COLO668 (cell line): ENCODE data around the gene ITIH3.

Source experiments
- DNase-seq: peaks from one replicate; lab custom pipeline; 2025; ENCODE audit not compliant: unreplicated experiment; lab: John Stamatoyannopoulos, UW

ITIH3 gene

GRCh38 chr3:52779011-52779836, 15.4 kb upstream of the ITIH3 start:
- DNase-seq: no peak

- no peak for DNase-seq
Measured at GRCh38 chr3:52779837-52780585, 14.6 kb upstream of the ITIH3 start.

GRCh38 chr3:52781741-52782140, 12.9 kb upstream of the ITIH3 start:
- DNase-seq: no peak

GRCh38 chr3:52782412-52783210, 12.0 kb upstream of the ITIH3 start:
- no peak for DNase-seq

GRCh38 chr3:52783211-52783555, 11.4 kb upstream of the ITIH3 start:
- DNase-seq: no peak

GRCh38 chr3:52784021-52784621, 10.5 kb upstream of the ITIH3 start:
- DNase-seq: no peak

- DNase-seq: no peak
Measured at GRCh38 chr3:52784931-52785590, 9.5 kb upstream of the ITIH3 start.

- DNase-seq: no peak
Measured at GRCh38 chr3:52786330-52787215, 8.0 kb upstream of the ITIH3 start.

- no peak for DNase-seq
Measured at GRCh38 chr3:52787246-52787645, 7.3 kb upstream of the ITIH3 start.

GRCh38 chr3:52787672-52788625, 6.6 kb upstream of the ITIH3 start:
- DNase-seq: no peak

GRCh38 chr3:52788890-52789745, 5.5 kb upstream of the ITIH3 start:
- DNase-seq: no peak

GRCh38 chr3:52789746-52790040, 4.9 kb upstream of the ITIH3 start:
- DNase-seq: no peak

GRCh38 chr3:52790337-52790736, 4.3 kb upstream of the ITIH3 start:
- DNase-seq: no peak

GRCh38 chr3:52790741-52791140, 3.9 kb upstream of the ITIH3 start:
- no peak for DNase-seq

GRCh38 chr3:52791366-52791765, 3.2 kb upstream of the ITIH3 start:
- no peak for DNase-seq

- no peak for DNase-seq
Measured at GRCh38 chr3:52791928-52792327, 2.7 kb upstream of the ITIH3 start.

GRCh38 chr3:52792413-52792812, 2.2 kb upstream of the ITIH3 start:
- no peak for DNase-seq
